Mesothelial cell of epicardium (in vitro differentiated cells): Measurements from ENCODE around the gene GPR137C. TPM values are rescaled to one million over a fixed set of nuclear protein-coding genes. Genes with fewer than 3 reads are reported as not detected.

Source experiments
- DNase-seq, 2 experiments: peaks; one replicate each; pipeline ENCODE4 v3.0.0; 2021; ENCODE audit warnings: low spot score in 2 of 2; ENCODE audit not compliant: unreplicated experiment in 2 of 2
- H3K27ac Mint-ChIP-seq: 2 replicates; pipeline ENCODE4 v1.8.0; 2021; ENCODE audit warnings: mixed read lengths
- H3K27me3 Mint-ChIP-seq: 2 replicates; pipeline ENCODE4 v1.8.0; 2021; ENCODE audit warnings: low read depth, mixed read lengths
- H3K36me3 Mint-ChIP-seq: 2 replicates; pipeline ENCODE4 v1.8.0; 2021; ENCODE audit warnings: mixed read lengths
- H3K4me1 Mint-ChIP-seq: 2 replicates; pipeline ENCODE4 v1.8.0; 2021; ENCODE audit warnings: mixed read lengths
- H3K4me3 Mint-ChIP-seq: 2 replicates; pipeline ENCODE4 v1.8.0; 2021; ENCODE audit warnings: mild to moderate bottlenecking, moderate library complexity, mixed read lengths
- H3K9me3 Mint-ChIP-seq: 2 replicates; pipeline ENCODE4 v1.8.0; 2021; ENCODE audit warnings: mixed read lengths
- total RNA-seq: library from RNA; stranded (reverse); gene quantifications from 3 replicates; pipeline ENCODE4 v1.2.1, GENCODE V29; 2021
- TF ChIP-seq, protein P1 (sequence below): fragments of 200-600 bp; sonication (generic); IDR thresholded peaks from one replicate; pipeline ENCODE4 v1.5.0; 2021; ENCODE audit warnings: antibody characterized with exemption; ENCODE audit not compliant: unreplicated experiment

The GPR137C gene
- total RNA-seq, 1 donor from 2014 or later = 4.1 TPM

DNA sequence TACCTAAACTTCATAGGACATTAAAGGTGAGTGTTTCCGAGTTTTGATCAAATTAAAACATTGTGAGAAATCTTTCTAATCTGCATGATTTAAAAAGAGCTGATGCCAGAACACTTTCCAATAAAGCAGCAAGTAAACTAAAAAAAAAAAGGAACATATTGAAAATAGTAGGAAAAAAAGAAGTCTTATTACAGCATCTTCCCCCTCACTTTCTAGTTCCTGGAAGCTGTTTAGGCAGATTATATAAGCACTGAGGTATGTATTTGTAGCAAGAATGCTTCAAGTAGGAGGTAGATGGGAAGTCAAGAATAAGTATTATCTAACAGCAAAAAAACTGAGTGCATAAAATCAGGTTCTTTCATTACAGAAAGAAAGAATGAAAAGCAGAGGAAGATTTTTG, 96.9 kb downstream of the GPR137C start:
- TF ChIP-seq, protein P1, sequence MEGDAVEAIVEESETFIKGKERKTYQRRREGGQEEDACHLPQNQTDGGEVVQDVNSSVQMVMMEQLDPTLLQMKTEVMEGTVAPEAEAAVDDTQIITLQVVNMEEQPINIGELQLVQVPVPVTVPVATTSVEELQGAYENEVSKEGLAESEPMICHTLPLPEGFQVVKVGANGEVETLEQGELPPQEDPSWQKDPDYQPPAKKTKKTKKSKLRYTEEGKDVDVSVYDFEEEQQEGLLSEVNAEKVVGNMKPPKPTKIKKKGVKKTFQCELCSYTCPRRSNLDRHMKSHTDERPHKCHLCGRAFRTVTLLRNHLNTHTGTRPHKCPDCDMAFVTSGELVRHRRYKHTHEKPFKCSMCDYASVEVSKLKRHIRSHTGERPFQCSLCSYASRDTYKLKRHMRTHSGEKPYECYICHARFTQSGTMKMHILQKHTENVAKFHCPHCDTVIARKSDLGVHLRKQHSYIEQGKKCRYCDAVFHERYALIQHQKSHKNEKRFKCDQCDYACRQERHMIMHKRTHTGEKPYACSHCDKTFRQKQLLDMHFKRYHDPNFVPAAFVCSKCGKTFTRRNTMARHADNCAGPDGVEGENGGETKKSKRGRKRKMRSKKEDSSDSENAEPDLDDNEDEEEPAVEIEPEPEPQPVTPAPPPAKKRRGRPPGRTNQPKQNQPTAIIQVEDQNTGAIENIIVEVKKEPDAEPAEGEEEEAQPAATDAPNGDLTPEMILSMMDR = no peak
- Mint-ChIP-seq H3K27ac (no peak overlapping the region), H3K4me1 (no peaks in the 10 kb centered on the region), H3K9me3 (no peaks in the 10 kb centered on the region), H3K27me3 (no peaks in the 10 kb centered on the region), H3K36me3 (peaks cover 21% of the 10 kb centered on the region), H3K4me3 (no peak overlapping the region)
- DNase-seq = no peak

DNA sequence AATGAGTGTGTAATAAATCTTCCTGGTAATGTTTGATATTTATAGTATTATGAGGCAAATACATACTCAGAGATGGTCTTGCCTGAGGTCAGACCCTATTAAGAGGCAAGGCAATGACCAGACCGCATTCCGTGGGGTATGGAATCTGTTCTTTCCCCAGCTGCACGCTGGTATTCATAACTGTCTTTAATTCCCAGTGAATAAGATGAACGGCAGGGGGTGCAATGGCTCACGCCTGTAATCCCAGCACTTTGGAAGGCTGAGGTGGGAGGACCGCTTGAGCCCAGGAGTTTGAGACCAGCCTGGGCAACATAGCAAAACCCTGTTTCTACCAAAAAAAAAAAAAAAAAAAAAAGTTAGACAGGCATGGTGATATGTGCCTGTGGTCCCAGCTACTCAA, 98.1 kb downstream of the GPR137C start:
- Mint-ChIP-seq H3K36me3 (peaks cover 24% of the 10 kb centered on the region), H3K4me1 (no peaks in the 10 kb centered on the region), H3K4me3 (no peak overlapping the region), H3K9me3 (no peaks in the 10 kb centered on the region), H3K27me3 (no peaks in the 10 kb centered on the region), H3K27ac (no peak overlapping the region)
- TF ChIP-seq, protein P1 = no peak
- no peak for DNase-seq

GRCh38 chr14:52656905-52657304, 104.3 kb downstream of the GPR137C start:
- no peak for DNase-seq
- no peak overlapping the region for H3K4me3 Mint-ChIP-seq
- TF ChIP-seq, protein P1 = no peak
- H3K27me3 Mint-ChIP-seq = no peaks in the 10 kb centered on the region
- H3K36me3 Mint-ChIP-seq = peaks cover 22% of the 10 kb centered on the region
- no peaks in the 10 kb centered on the region for H3K4me1 Mint-ChIP-seq
- no peak overlapping the region for H3K27ac Mint-ChIP-seq
- H3K9me3 Mint-ChIP-seq = no peaks in the 10 kb centered on the region

DNA sequence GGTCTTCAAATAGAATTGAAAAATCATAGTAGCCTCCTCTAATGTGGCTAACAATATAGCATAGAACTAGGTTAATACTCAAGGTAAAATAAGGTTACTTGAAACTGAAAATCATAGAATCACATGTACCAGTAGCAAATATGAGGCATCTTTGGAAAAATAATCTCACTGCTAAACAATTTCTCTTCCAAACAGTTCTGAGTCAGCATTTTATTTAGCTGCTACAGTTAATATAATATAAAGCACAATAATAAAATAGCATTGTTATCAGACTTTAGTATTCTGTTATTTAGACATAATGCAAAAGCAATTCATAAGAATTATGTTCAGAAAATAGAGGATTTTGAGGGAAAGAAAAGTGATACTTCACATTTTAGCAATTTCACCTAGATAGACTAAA, 107.7 kb downstream of the GPR137C start:
- Mint-ChIP-seq H3K4me3 (no peak overlapping the region), H3K27me3 (no peaks in the 10 kb centered on the region), H3K9me3 (no peaks in the 10 kb centered on the region), H3K36me3 (peaks cover 19% of the 10 kb centered on the region), H3K27ac (no peak overlapping the region), H3K4me1 (no peaks in the 10 kb centered on the region)
- DNase-seq = no peak
- TF ChIP-seq, protein P1 = no peak

DNA sequence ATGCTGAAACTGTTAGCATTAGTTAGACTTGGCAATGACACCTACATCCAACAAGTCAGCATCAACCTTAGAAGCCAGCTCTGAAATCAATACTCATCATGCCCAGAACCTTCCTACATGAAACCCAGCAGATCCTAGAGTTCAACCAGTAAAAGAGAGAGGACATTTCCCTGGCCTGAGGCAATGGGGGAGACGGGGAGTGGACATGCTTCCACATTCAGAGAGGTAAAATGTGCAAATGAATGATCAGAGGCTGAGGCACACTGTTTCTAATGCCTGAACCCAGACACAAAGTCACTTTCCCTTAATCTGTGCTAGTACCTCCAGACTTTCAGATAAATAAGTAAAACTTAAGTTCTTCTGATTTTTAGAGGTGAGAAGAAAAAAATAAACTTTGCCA, 108.2 kb downstream of the GPR137C start:
- Mint-ChIP-seq H3K36me3 (peaks cover 20% of the 10 kb centered on the region), H3K4me3 (no peak overlapping the region), H3K27ac (no peak overlapping the region), H3K27me3 (no peaks in the 10 kb centered on the region), H3K9me3 (no peaks in the 10 kb centered on the region), H3K4me1 (no peaks in the 10 kb centered on the region)
- no peak for DNase-seq
- TF ChIP-seq, protein P1 = no peak

GRCh38 chr14:52661314-52661713, 108.7 kb downstream of the GPR137C start:
- no peak overlapping the region for H3K4me3 Mint-ChIP-seq
- H3K27ac Mint-ChIP-seq = no peak overlapping the region
- peaks cover 21% of the 10 kb centered on the region for H3K36me3 Mint-ChIP-seq

More at GRCh38 chr14:52661314-52661713, 108.7 kb downstream of the GPR137C start:
- H3K9me3 Mint-ChIP-seq = no peaks in the 10 kb centered on the region
- H3K27me3 Mint-ChIP-seq = no peaks in the 10 kb centered on the region
- H3K4me1 Mint-ChIP-seq = no peaks in the 10 kb centered on the region
- DNase-seq = no peak
- TF ChIP-seq, protein P1 = no peak
